Measurements from ENCODE around the gene RTKN2. TPM values are rescaled to one million over a fixed set of nuclear protein-coding genes. Genes with fewer than 3 reads are reported as not detected.

RTKN2 gene
- total RNA-seq, 4 donors from 2014 or later: 0.49 to 1.6 (median 1.2) TPM; not detected in 1

GRCh38 chr10:62253704-62254103 lies 14.9 kb downstream of the RTKN2 start:
- Histone ChIP-seq H3K27ac (no peak overlapping the region), H3K9me3 (no peaks in the 10 kb centered on the region), H3K27me3 (no peaks in the 10 kb centered on the region), H3K4me1 (no peaks in the 10 kb centered on the region), H3K36me3 (no peaks in the 10 kb centered on the region), H3K4me3 (replicated peaks in 1 of 3) (no peak overlapping the region)
- intact Hi-C loops (cut with DNase I): no loop called here
- DNase-seq: no peak
- 75 to 78% methylated on average over 1 of the region's 1 CpG for WGBS, 2 donors
- TF ChIP-seq POLR2A (IDR thresholded peaks at IDR 0.05): no peak
- TF ChIP-seq CTCF (IDR thresholded peaks at IDR 0.05): no peak

GRCh38 chr10:62252051-62252450 lies 16.6 kb downstream of the RTKN2 start:
- Histone ChIP-seq H3K4me3 (replicated peaks in 1 of 3) (no peak overlapping the region), H3K9me3 (no peaks in the 10 kb centered on the region), H3K27me3 (no peaks in the 10 kb centered on the region), H3K36me3 (no peaks in the 10 kb centered on the region), H3K4me1 (no peaks in the 10 kb centered on the region), H3K27ac (no peak overlapping the region)
- TF ChIP-seq CTCF (IDR thresholded peaks at IDR 0.05) (no peak), POLR2A (IDR thresholded peaks at IDR 0.05) (no peak)
- 93 to 98% methylated on average over 1 of the region's 1 CpG for WGBS, 2 donors
- intact Hi-C loops (cut with DNase I): no loop called here
- no peak for DNase-seq

- TF ChIP-seq POLR2A (IDR thresholded peaks at IDR 0.05) (no peak), CTCF (IDR thresholded peaks at IDR 0.05) (no peak)
- 97 to 99% methylated on average over 5 of the region's 5 CpGs for WGBS, 2 donors
Measured at GRCh38 chr10:62250594-62251198, 17.9 kb downstream of the RTKN2 start.

GRCh38 chr10:62249957-62250356 lies 18.7 kb downstream of the RTKN2 start:
- intact Hi-C loops (cut with DNase I): loop anchor here (10.0 kb wide), 1 partner anchor 355 kb away; no protein-coding TSS in a partner anchor
- Histone ChIP-seq H3K9me3 (no peaks in the 10 kb centered on the region), H3K36me3 (no peaks in the 10 kb centered on the region), H3K4me3 (replicated peaks in 1 of 3) (no peak overlapping the region), H3K4me1 (no peaks in the 10 kb centered on the region), H3K27ac (no peak overlapping the region), H3K27me3 (no peaks in the 10 kb centered on the region)
- TF ChIP-seq POLR2A (IDR thresholded peaks at IDR 0.05): no peak
- no peak for TF ChIP-seq CTCF (IDR thresholded peaks at IDR 0.05)
- DNase-seq: no peak
- 91 to 93% methylated on average over 3 of the region's 3 CpGs for WGBS, 2 donors

More at GRCh38 chr10:62250594-62251198, 17.9 kb downstream of the RTKN2 start:
- DNase-seq: no peak
- Histone ChIP-seq H3K27ac (no peak overlapping the region), H3K4me1 (no peaks in the 10 kb centered on the region), H3K4me3 (replicated peaks in 1 of 3) (no peak overlapping the region), H3K9me3 (no peaks in the 10 kb centered on the region), H3K27me3 (no peaks in the 10 kb centered on the region), H3K36me3 (no peaks in the 10 kb centered on the region)
- intact Hi-C loops (cut with DNase I): no loop called here

- WGBS, 2 donors: 93 to 97% methylated on average over 1 of the region's 1 CpG
- no peak overlapping the region for H3K4me3 ChIP-seq (replicated peaks in 1 of 3)
- TF ChIP-seq POLR2A (IDR thresholded peaks at IDR 0.05): no peak
- TF ChIP-seq CTCF (IDR thresholded peaks at IDR 0.05): no peak
- intact Hi-C loops (cut with DNase I): loop anchor here (10.0 kb wide), 1 partner anchor 354 kb away; no protein-coding TSS in a partner anchor
- no peaks in the 10 kb centered on the region for H3K27me3 ChIP-seq
- no peaks in the 10 kb centered on the region for H3K36me3 ChIP-seq
- no peaks in the 10 kb centered on the region for H3K9me3 ChIP-seq
- H3K4me1 ChIP-seq: peaks cover 0 to 2% of the 10 kb centered on the region in 2 donors
- no peak overlapping the region for H3K27ac ChIP-seq
- no peak for DNase-seq
Measured at GRCh38 chr10:62248465-62248864, 20.2 kb downstream of the RTKN2 start.
